Fibroblast of the aortic adventitia (primary cell): ENCODE measurements around the gene ANKS4B. TPM values are rescaled to one million over a fixed set of nuclear protein-coding genes. Genes with fewer than 3 reads are reported as not detected.
"Not testable (repeated sequence)": the region's sequence is repeated elsewhere in the genome, so short reads cannot be mapped to it uniquely, and the experiment has no call there.

Experiments
- DNase-seq: peaks from one replicate; pipeline ENCODE4 v3.0.0-alpha.2; 2010; ENCODE audit warnings: low read depth
- H3K4me3 ChIP-seq: 2 replicates; pipeline ENCODE4 v1.5.1; 2011; ENCODE audit warnings: low read depth, mild to moderate bottlenecking, control low read depth, low read length, moderate library complexity
- CTCF ChIP-seq: IDR thresholded peaks from 2 replicates; pipeline ENCODE4 v1.5.1; 2011; ENCODE audit warnings: mild to moderate bottlenecking, low read length, control low read depth, inconsistent platforms; ENCODE audit not compliant: insufficient read depth
- total RNA-seq: library from RNA; depleted of rRNA; stranded (reverse); fragments of >200 nt; gene quantifications from 2 replicates; pipeline ENCODE4 v1.2.3, GENCODE V29; 2012; ENCODE audit warnings: low replicate concordance

ANKS4B gene
- total RNA-seq, 1 donor = not detected

GRCh38 chr16:21190013-21190412 is 43.5 kb upstream of the ANKS4B start:
- no peak overlapping the region for H3K4me3 ChIP-seq
- TF ChIP-seq CTCF = no peak
- no peak for DNase-seq

DNA sequence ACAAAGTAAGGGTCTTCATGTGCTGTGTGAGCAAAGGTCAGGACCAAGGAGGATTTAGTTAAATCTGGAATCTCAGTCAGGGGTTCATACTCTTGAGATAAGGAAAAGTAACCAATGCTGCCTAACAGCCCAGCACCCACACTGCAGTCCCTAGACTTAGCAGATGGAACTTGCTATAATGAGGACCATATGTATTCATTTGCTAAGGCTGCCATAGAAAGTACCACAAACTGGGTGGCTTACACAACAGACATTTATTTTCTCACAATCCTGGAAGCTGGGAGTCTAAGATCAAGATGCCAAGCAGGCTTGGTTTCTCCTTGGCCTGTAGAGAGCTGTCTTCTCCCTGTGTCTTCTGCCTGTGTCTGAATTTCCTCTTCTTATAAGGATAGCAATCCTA is 42.9 kb upstream of the ANKS4B start:
- TF ChIP-seq CTCF = no peak
- no peak overlapping the region for H3K4me3 ChIP-seq
- peak; percentile 67 for DNase-seq

- TF ChIP-seq CTCF = no peak
- DNase-seq = no peak
- H3K4me3 ChIP-seq = no peak overlapping the region
These were observed 40.5 kb upstream of the ANKS4B start for GRCh38 chr16:21192991-21193390.

GRCh38 chr16:21194771-21195301 is 38.7 kb upstream of the ANKS4B start:
- TF ChIP-seq CTCF = no peak
- H3K4me3 ChIP-seq = no peak overlapping the region
- peak; percentile 26 for DNase-seq

GRCh38 chr16:21195330-21195729 is 38.2 kb upstream of the ANKS4B start:
- H3K4me3 ChIP-seq, DNase-seq: not testable (repeated sequence)

- no peak for TF ChIP-seq CTCF
- no peak overlapping the region for H3K4me3 ChIP-seq
- DNase-seq = no peak
These were observed 36.4 kb upstream of the ANKS4B start for GRCh38 chr16:21197112-21197511.

GRCh38 chr16:21197621-21198020 is 35.9 kb upstream of the ANKS4B start:
- no peak for TF ChIP-seq CTCF
- DNase-seq = no peak
- no peak overlapping the region for H3K4me3 ChIP-seq
